ENCODE measurements around the gene QRFP.

DNA sequence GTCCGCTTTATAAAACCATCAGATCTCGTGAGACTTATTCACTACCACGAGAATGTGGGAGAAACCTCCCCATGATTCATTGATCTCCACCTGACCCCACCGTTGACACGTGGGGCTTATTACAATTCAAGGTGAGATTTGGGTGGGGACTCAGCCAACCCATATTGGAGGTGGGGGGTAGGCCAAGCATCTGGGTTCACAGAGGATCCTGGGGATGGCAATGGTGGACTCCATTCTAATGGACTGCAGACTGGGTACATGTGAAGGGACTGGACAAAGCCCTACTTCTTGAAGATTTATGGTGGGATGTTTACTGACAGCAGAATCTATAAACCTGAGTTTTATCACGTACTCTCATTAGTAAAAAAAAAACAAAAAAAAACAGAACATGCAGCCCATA is 15.1 kb downstream of the QRFP start:
- TF ChIP-seq, protein P1, sequence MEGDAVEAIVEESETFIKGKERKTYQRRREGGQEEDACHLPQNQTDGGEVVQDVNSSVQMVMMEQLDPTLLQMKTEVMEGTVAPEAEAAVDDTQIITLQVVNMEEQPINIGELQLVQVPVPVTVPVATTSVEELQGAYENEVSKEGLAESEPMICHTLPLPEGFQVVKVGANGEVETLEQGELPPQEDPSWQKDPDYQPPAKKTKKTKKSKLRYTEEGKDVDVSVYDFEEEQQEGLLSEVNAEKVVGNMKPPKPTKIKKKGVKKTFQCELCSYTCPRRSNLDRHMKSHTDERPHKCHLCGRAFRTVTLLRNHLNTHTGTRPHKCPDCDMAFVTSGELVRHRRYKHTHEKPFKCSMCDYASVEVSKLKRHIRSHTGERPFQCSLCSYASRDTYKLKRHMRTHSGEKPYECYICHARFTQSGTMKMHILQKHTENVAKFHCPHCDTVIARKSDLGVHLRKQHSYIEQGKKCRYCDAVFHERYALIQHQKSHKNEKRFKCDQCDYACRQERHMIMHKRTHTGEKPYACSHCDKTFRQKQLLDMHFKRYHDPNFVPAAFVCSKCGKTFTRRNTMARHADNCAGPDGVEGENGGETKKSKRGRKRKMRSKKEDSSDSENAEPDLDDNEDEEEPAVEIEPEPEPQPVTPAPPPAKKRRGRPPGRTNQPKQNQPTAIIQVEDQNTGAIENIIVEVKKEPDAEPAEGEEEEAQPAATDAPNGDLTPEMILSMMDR (IDR thresholded peaks at IDR 0.05): no peak
- TF ChIP-seq ZFX (IDR thresholded peaks at IDR 0.05; ENCODE audit: borderline replicate concordance): no peak

All from 22Rv1 (cell line).